Neural cell (in vitro differentiated cells): Measurements from ENCODE around the gene CEP120.

Experiments
- CTCF ChIP-seq: fragments of 450-650 bp; IDR thresholded peaks from 2 replicates; pipeline ENCODE4 v1.5.1; 2014; ENCODE audit warnings: antibody characterized with exemption, mild to moderate bottlenecking, moderate library complexity; ENCODE audit not compliant: poor library complexity, severe bottlenecking
- EP300 ChIP-seq: fragments of 450-650 bp; conservative IDR thresholded peaks from 2 replicates; pipeline ENCODE4 v1.6.1; 2014; ENCODE audit warnings: antibody characterized with exemption, mild to moderate bottlenecking, moderate library complexity; ENCODE audit not compliant: poor library complexity, severe bottlenecking
- EZH2 ChIP-seq: fragments of 200-600, 300-800 bp; shearing (Covaris generic), sonication (generic); IDR thresholded peaks from 2 replicates; pipeline ENCODE4 v1.6.1; 2014; ENCODE audit warnings: antibody characterized with exemption, low read length, borderline replicate concordance, mild to moderate bottlenecking; ENCODE audit not compliant: insufficient read depth, poor library complexity, severe bottlenecking
- POLR2AphosphoS5 ChIP-seq: IDR thresholded peaks from 2 replicates; pipeline ENCODE4 v1.6.1; 2012
- REST ChIP-seq: IDR thresholded peaks from 2 replicates; pipeline ENCODE4 v1.6.1; 2012; ENCODE audit warnings: borderline replicate concordance
- TAF1 ChIP-seq: IDR thresholded peaks from 2 replicates; pipeline ENCODE4 v1.6.1; 2012; ENCODE audit warnings: low read depth

DNA sequence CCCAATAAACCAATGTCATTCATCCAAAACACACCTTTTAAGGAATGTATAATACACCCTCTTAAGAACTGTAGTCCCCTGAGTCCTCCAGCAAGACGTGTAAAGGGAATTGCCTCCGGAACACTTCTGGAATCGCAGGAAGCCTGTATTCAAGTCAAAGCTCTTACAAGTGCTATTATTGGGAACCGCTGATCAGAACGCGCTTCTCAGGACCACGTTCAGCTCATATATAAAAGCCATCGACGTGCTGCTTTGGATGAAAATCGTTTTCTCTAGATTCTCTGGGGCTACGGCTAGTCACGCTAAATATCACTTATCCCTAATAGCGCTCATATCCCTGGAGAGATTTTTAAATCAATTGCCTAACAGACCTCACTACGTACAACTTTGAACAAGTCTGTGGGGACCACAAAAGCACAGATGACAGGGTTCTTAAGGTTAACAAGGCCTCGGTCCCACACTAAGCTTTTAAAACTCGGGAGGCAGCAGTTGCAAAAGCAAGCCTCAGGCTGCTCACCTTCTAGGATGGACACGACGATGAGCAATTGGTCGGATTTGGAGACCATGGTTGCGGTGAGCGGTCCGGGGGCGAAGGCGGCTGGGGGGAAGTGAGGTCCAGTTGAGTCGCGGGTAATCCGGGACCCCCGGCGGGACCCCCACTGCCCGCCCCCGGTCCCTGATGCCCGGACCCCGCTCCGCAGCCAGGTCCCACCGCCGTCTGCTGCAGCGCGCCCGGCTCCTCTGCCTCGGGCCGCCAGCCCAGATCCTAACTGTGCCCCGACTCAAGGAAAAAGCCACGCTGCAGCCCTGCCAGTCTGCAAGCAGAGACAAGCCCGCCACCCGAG, 548 bp downstream of the CEP120 start:
- TF ChIP-seq CTCF (no peak), POLR2AphosphoS5 (no peak), EZH2 (no peak), EP300 (no peak), TAF1 (no peak), REST (no peak)
